Spleen (tissue), 11 donors: Measurements from ENCODE around the gene NFATC1. TPM values are rescaled to one million over a fixed set of nuclear protein-coding genes. Genes with fewer than 3 reads are reported as not detected.
A peak's percentile ranks its signal among the peaks of the same experiment; 100 is the strongest.

Source experiments
- DNase-seq: peaks from one replicate; pipeline ENCODE4 v3.0.0-alpha.2; 2020
- H3K27ac ChIP-seq, 8 donors: fragments of 200-600 bp; sonication (generic) in 7 of 8; 1 replicate in 4 of 8; 2 replicates in 4 of 8; pipeline versions ENCODE4 v1.5.0 to v1.8.0; 2016 to 2021; ENCODE audit warnings: inconsistent platforms in 4 of 8, mild to moderate bottlenecking in 4 of 8, moderate library complexity in 1 of 8
- H3K27me3 ChIP-seq, 7 donors: fragments of 200-600 bp; sonication (generic) in 6 of 7; replicated peaks in 1 of 7; 1 replicate in 4 of 7; 2 replicates in 3 of 7; pipeline versions ENCODE4 v1.5.0 to v1.8.0; 2016 to 2021; ENCODE audit warnings: inconsistent platforms in 3 of 7, mild to moderate bottlenecking in 1 of 7
- H3K36me3 ChIP-seq, 6 donors: fragments of 200-600 bp; sonication (generic) in 5 of 6; 1 replicate in 4 of 6; 2 replicates in 2 of 6; pipeline versions ENCODE4 v1.5.0 to v1.8.0; 2016 to 2021; ENCODE audit warnings: inconsistent platforms in 2 of 6
- H3K4me1 ChIP-seq, 6 donors: fragments of 200-600 bp; sonication (generic) in 5 of 6; 1 replicate in 3 of 6; 2 replicates in 3 of 6; pipeline versions ENCODE4 v1.5.0 to v1.8.0; 2016 to 2021; ENCODE audit warnings: inconsistent platforms in 3 of 6
- H3K4me3 ChIP-seq, 8 donors: fragments of 200-600 bp; sonication (generic) in 7 of 8; 1 replicate in 4 of 8; 2 replicates in 4 of 8; pipeline versions ENCODE4 v1.5.0 to v1.8.0; 2016 to 2021; ENCODE audit warnings: inconsistent platforms in 4 of 8, mild to moderate bottlenecking in 4 of 8, moderate library complexity in 2 of 8
- H3K9me3 ChIP-seq, 8 donors: fragments of 200-600 bp; sonication (generic) in 7 of 8; 1 replicate in 4 of 8; 2 replicates in 4 of 8; pipeline versions ENCODE4 v1.5.0 to v1.8.0; 2016 to 2021; ENCODE audit warnings: inconsistent platforms in 4 of 8
- CTCF ChIP-seq, 11 experiments: fragments of 200-600 bp in 7 of 11; fragments of 450-650 bp in 4 of 11; sonication (generic) in 4 of 11; IDR thresholded peaks in 8 of 11; conservative IDR thresholded peaks in 3 of 11; 1 replicate in 7 of 11; 2 replicates in 4 of 11; pipeline versions ENCODE4 v1.4.0 to v1.8.0; 2016 to 2021; ENCODE audit warnings: antibody characterized with exemption in 11 of 11, inconsistent platforms in 4 of 11, mild to moderate bottlenecking in 1 of 11
- POLR2A ChIP-seq, 3 donors: fragments of 450-650 bp; IDR thresholded peaks; one replicate each; pipeline ENCODE4 v1.5.1; 2017; ENCODE audit warnings: antibody characterized with exemption in 3 of 3, mild to moderate bottlenecking in 1 of 3
- POLR2AphosphoS5 ChIP-seq, 3 donors: sonication (generic); formaldehyde crosslinking; IDR thresholded peaks; one replicate each; pipeline ENCODE4 v1.5.1; 2017; ENCODE audit warnings: antibody characterized with exemption in 3 of 3
- WGBS, 5 donors: extraction: QIAGEN DNeasy Blood & Tissue Kit in 3 of 5; methylation state at CpG; one replicate each; pipeline versions ENCODE4 v1.1.5 to v1.1.7; 2013 to 2018; 5-methylcytosine and 5-hydroxymethylcytosine counted together
- intact Hi-C: fragments of 100-400 bp; cut with DNase I; formaldehyde crosslinking; loops from one replicate; pipeline ENCODE4 v1.15.0; 2023; ENCODE audit warnings: low total_unique reads
- polyA plus RNA-seq, 3 donors: library from polyadenylated mRNA; stranded (reverse); fragments of 200-250 nt; gene quantifications; one replicate each; pipeline ENCODE4 v1.2.1, GENCODE V29; 2013
- total RNA-seq, 7 donors: library from RNA; depleted of rRNA in 3 of 7; stranded (reverse); fragments of >200 nt in 3 of 7; fragmentation: NEBNext Ultra II Directional in 4 of 7; extraction: Animal tissue kit (Norgen Biotek cat#: 25700) in 4 of 7; gene quantifications; one replicate each; pipeline versions ENCODE4 v1.1.0 to v1.2.1, GENCODE V29; 2016 to 2021
- donor health status: healthy with polysubstance abuse.
- donor health status: DM: no; HTN: no; CAD: no; lungs with moderate emphysema.
- donor health status: DM: no; HTN: no; CAD: no.
- donor health status: Bipolar disorder and iron deficiency.
- donor health status: healthy.
- donor health status: DM: no; HTN: no; CAD: no.
- donor health status: DM: yes; HTN: yes; CAD: no.

The NFATC1 gene
- total and polyA plus RNA-seq, 10 donors, result 20.7 to 64.9 (median 47.4) TPM

GRCh38 chr18:79397247-79397829, 1.6 kb downstream of the NFATC1 start:
- DNase-seq, result peak; percentile 74
- no peak for TF ChIP-seq POLR2A (IDR thresholded peaks at IDR 0.05)
- Histone ChIP-seq H3K36me3 (peaks cover 0 to 9% (median 0%) of the 10 kb centered on the region in 6 donors), H3K4me1 (peaks cover 37 to 88% (median 80%) of the 10 kb centered on the region in 6 donors), H3K27ac (peak overlapping the region in 4 of 8 donors; percentile 96 to 98 (median 96)), H3K27me3 (peaks cover 0 to 55% (median 8%) of the 10 kb centered on the region in 7 donors), H3K9me3 (no peaks in the 10 kb centered on the region), H3K4me3 (peak overlapping the region in 6 of 8 donors; percentile 47 to 74 (median 64))
- intact Hi-C loops, result loop anchor here (5.0 kb wide), 1 partner anchor 130 kb away; no protein-coding TSS in a partner anchor
- WGBS, 5 donors, result 85 to 92% (median 90%) methylated on average over 27 of the region's 27 CpGs

DNA sequence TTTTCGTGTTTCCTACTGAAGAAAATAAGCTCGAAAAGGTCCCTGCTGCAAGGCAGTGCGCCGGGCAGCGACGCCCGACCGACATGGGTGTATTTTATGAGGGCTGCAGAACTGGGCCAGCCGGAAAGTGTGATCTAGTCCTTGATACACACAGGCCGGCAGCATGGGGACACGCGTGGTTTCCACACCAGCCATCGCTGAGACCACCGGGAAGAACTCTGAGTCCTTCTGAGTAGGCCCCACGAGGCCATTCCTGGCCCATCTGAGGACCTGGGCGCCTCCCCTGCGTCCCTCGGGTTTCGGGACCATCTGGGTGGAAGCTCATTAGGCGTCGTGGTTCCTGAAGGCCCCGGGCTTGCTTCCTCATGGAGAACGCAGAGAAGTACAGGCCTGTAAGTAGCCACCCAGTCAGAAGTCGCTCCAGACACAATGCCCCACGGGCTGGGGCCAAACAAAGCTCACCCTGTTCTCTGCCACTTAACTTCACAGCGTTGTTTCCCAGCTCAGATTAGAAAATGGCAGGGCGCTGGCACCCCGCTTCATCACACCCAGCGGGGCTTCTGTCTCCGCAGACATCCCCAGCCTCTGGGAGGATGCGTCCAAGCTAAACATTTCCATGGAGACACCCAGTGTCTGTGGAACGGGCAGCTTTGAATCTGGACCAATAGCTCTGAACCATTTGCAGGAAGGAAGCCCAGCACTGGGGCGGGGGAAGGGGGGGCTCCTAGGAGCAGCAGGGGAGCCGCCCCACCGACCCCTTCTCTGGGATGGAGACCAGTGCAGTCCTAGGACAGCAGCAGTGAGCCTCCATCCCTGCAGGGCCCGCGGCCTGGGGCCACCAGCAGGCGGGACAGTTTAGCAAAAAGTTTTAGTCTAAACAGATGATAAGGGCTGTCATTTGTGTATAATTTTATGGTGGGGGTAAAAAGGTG, 2.4 kb downstream of the NFATC1 start:
- Histone ChIP-seq H3K27ac (peak overlapping the region; percentile 53 to 98 (median 96)), H3K4me1 (peaks cover 39 to 88% (median 83%) of the 10 kb centered on the region in 6 donors), H3K36me3 (peaks cover 0 to 9% (median 0%) of the 10 kb centered on the region in 6 donors), H3K4me3 (peak overlapping the region in 2 of 8 donors; percentile 74 to 90), H3K9me3 (no peaks in the 10 kb centered on the region), H3K27me3 (peaks cover 0 to 47% (median 7%) of the 10 kb centered on the region in 7 donors)
- intact Hi-C loops, result loop anchor here (5.0 kb wide), 1 partner anchor 129 kb away; no protein-coding TSS in a partner anchor
- 83 to 90% (median 88%) methylated on average over 37 to 38 of the region's 38 CpGs for WGBS, 5 donors
- DNase-seq, result peak; percentile 79
- TF ChIP-seq CTCF (IDR thresholded peaks at IDR 0.05 in 8 of 11, conservative IDR thresholded peaks at IDR 0.05 in 3 of 11) (no peak), POLR2AphosphoS5 (IDR thresholded peaks at IDR 0.05) (no peak), POLR2A (IDR thresholded peaks at IDR 0.05) (no peak)

DNA sequence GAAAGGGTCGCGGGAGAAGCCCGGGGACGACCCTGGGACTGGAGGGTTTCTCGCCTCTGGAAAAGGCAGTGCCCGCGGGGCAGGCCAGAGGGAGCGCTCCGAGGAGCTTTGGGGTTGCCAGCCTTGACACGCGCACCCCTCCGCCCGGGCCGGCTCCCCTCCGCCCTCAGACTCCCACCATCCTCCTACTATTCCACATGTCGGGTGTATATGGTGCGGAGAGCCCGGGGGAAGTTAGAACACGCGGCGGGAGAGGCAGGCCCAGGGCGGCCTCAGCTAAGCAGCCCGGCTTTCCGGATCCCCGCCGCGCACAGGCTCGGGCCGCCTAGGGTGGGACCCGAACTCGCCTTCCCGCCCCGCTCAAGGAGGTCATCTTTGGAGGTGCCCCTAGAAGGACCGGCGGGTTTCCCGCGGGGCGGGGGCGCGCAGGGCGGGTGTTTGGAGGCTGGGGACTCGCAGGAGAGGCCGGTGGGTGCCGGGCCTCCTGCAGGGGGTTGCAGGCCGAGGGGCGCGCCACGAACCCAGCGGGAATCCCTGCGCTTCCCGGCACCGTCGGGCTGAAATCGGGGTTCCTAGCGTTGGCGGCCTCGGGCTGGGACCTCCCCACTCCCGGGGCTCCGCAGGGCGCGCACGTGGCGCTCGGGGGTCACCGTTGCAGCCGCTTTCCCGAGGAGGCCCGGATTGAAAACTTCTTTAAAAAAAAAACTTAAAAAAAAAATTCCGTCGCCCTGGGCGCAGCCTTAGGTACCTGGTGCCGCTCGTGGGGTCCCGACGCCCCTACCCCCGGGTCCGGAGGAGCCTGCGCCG, 3.7 kb downstream of the NFATC1 start:
- no peaks in the 10 kb centered on the region for H3K9me3 ChIP-seq
- H3K4me3 ChIP-seq, result peak overlapping the region; percentile 70 to 93 (median 78)
- WGBS, 5 donors, result 9 to 14% (median 10%) methylated on average over 54 to 79 of the region's 79 CpGs
- peaks cover 47 to 88% (median 84%) of the 10 kb centered on the region in 6 donors for H3K4me1 ChIP-seq
- H3K27ac ChIP-seq, result peak overlapping the region; percentile 84 to 98 (median 96)
- peaks cover 0 to 9% (median 0%) of the 10 kb centered on the region in 6 donors for H3K36me3 ChIP-seq
- intact Hi-C loops, result loop anchor here (5.0 kb wide), 1 partner anchor 128 kb away; no protein-coding TSS in a partner anchor
- TF ChIP-seq CTCF (IDR thresholded peaks at IDR 0.05 in 8 of 11, conservative IDR thresholded peaks at IDR 0.05 in 3 of 11), result no peak
- TF ChIP-seq POLR2AphosphoS5 (IDR thresholded peaks at IDR 0.05), result peak in 2 of 3 donors; percentile 25 to 62
- no peak for TF ChIP-seq POLR2A (IDR thresholded peaks at IDR 0.05)
- DNase-seq, result peak; percentile 91
- H3K27me3 ChIP-seq, result peaks cover 0 to 33% (median 3%) of the 10 kb centered on the region in 7 donors

GRCh38 chr18:79400091-79400590, 4.4 kb downstream of the NFATC1 start:
- intact Hi-C loops, result no loop called here
- peaks cover 0 to 9% (median 0%) of the 10 kb centered on the region in 6 donors for H3K36me3 ChIP-seq
- peak overlapping the region; percentile 84 to 98 (median 96) for H3K27ac ChIP-seq
- peak overlapping the region; percentile 70 to 93 (median 78) for H3K4me3 ChIP-seq
- 0 to 2% (median 1%) methylated on average over 12 to 70 of the region's 71 CpGs for WGBS, 5 donors
- H3K9me3 ChIP-seq, result no peaks in the 10 kb centered on the region
- peaks cover 0 to 27% (median 3%) of the 10 kb centered on the region in 7 donors for H3K27me3 ChIP-seq
- TF ChIP-seq POLR2AphosphoS5 (IDR thresholded peaks at IDR 0.05), result peak; percentile 43 to 59 (median 48)
- no peak for TF ChIP-seq POLR2A (IDR thresholded peaks at IDR 0.05)
- no peak for TF ChIP-seq CTCF (IDR thresholded peaks at IDR 0.05 in 8 of 11, conservative IDR thresholded peaks at IDR 0.05 in 3 of 11)
- DNase-seq, result peak; percentile 93
- peaks cover 47 to 88% (median 84%) of the 10 kb centered on the region in 6 donors for H3K4me1 ChIP-seq
